Vagina (tissue), 2 donors: ENCODE measurements around the gene ELP4. TPM values are rescaled to one million over a fixed set of nuclear protein-coding genes. Genes with fewer than 3 reads are reported as not detected.
A peak's percentile ranks its signal among the peaks of the same experiment; 100 is the strongest.

Source experiments
- DNase-seq, 2 donors: peaks; one replicate each; pipeline ENCODE4 v3.0.0-alpha.2; 2017; ENCODE audit errors: extremely low spot score in 2 of 2
- H3K27ac ChIP-seq: fragments of 200-600 bp; sonication (generic); one replicate; pipeline ENCODE4 v1.5.1; 2019
- H3K27me3 ChIP-seq: fragments of 200-600 bp; sonication (generic); one replicate; pipeline ENCODE4 v1.5.1; 2019
- H3K36me3 ChIP-seq, 2 donors: fragments of 200-600 bp; sonication (generic); one replicate each; pipeline ENCODE4 v1.5.1; 2017 to 2019
- H3K4me1 ChIP-seq: fragments of 200-600 bp; sonication (generic); one replicate; pipeline ENCODE4 v1.5.1; 2019
- H3K4me3 ChIP-seq, 2 donors: fragments of 200-600 bp; sonication (generic); 1 replicate in 1 of 2; 2 replicates in 1 of 2; pipeline ENCODE4 v1.5.1; 2016 to 2019
- H3K9me3 ChIP-seq: fragments of 200-600 bp; sonication (generic); one replicate; pipeline ENCODE4 v1.5.1; 2019
- POLR2A ChIP-seq, 2 donors: fragments of 450-650 bp; IDR thresholded peaks; one replicate each; pipeline ENCODE4 v1.6.1; 2017; ENCODE audit warnings: antibody characterized with exemption in 2 of 2, mild to moderate bottlenecking in 2 of 2, moderate library complexity in 2 of 2
- POLR2AphosphoS5 ChIP-seq, 2 donors: sonication (generic); formaldehyde crosslinking; IDR thresholded peaks; one replicate each; pipeline ENCODE4 v1.9.0; 2017; ENCODE audit warnings: antibody characterized with exemption in 2 of 2, mild to moderate bottlenecking in 2 of 2, low read depth in 1 of 2; ENCODE audit not compliant: insufficient read depth in 1 of 2
- intact Hi-C: fragments of 100-400 bp; cut with DNase I; formaldehyde crosslinking; loops from one replicate; pipeline ENCODE4 v1.15.1; 2023
- total RNA-seq: library from RNA; depleted of rRNA; stranded (reverse); fragments of >200 nt; gene quantifications from one replicate; pipeline ENCODE4 v1.2.3, GENCODE V29; 2016
- TF ChIP-seq, protein P1 (sequence below), 3 experiments: fragments of 450-650 bp in 2 of 3; fragments of 200-600 bp in 1 of 3; sonication (generic) in 1 of 3; IDR thresholded peaks; one replicate each; pipeline ENCODE4 v1.5.1; 2017 to 2019; ENCODE audit warnings: antibody characterized with exemption in 3 of 3, mild to moderate bottlenecking in 2 of 3, moderate library complexity in 2 of 3

Gene ELP4, protein sequence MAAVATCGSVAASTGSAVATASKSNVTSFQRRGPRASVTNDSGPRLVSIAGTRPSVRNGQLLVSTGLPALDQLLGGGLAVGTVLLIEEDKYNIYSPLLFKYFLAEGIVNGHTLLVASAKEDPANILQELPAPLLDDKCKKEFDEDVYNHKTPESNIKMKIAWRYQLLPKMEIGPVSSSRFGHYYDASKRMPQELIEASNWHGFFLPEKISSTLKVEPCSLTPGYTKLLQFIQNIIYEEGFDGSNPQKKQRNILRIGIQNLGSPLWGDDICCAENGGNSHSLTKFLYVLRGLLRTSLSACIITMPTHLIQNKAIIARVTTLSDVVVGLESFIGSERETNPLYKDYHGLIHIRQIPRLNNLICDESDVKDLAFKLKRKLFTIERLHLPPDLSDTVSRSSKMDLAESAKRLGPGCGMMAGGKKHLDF
- 23.3 TPM for total RNA-seq

- peak within 1 kb of the TSS; percentile 70 to 89 for H3K4me3 ChIP-seq
- no peaks in the 10 kb centered on the region for H3K27me3 ChIP-seq
- DNase-seq: peak; percentile 98
- H3K36me3 ChIP-seq: peaks cover 0 to 3% of the 10 kb centered on the region in 2 donors
- no peaks in the 10 kb centered on the region for H3K9me3 ChIP-seq
- TF ChIP-seq, protein P1, sequence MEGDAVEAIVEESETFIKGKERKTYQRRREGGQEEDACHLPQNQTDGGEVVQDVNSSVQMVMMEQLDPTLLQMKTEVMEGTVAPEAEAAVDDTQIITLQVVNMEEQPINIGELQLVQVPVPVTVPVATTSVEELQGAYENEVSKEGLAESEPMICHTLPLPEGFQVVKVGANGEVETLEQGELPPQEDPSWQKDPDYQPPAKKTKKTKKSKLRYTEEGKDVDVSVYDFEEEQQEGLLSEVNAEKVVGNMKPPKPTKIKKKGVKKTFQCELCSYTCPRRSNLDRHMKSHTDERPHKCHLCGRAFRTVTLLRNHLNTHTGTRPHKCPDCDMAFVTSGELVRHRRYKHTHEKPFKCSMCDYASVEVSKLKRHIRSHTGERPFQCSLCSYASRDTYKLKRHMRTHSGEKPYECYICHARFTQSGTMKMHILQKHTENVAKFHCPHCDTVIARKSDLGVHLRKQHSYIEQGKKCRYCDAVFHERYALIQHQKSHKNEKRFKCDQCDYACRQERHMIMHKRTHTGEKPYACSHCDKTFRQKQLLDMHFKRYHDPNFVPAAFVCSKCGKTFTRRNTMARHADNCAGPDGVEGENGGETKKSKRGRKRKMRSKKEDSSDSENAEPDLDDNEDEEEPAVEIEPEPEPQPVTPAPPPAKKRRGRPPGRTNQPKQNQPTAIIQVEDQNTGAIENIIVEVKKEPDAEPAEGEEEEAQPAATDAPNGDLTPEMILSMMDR (IDR thresholded peaks at IDR 0.05): no peak
- TF ChIP-seq POLR2AphosphoS5 (IDR thresholded peaks at IDR 0.05; ENCODE audit: insufficient read depth in 1 of 2, low read depth in 1 of 2) (peak; percentile 80), POLR2A (IDR thresholded peaks at IDR 0.05) (no peak)
- H3K27ac ChIP-seq: peak within 1 kb of the TSS; percentile 89
- H3K4me1 ChIP-seq: peaks cover 28% of the 10 kb centered on the region
- intact Hi-C loops: no loop called here
These were observed at the start of gene ELP4, which contains the start of gene IMMP1L for GRCh38 chr11:31509429-31510345. ELP4 (plus strand) TSS chr11:31509767; CDS start chr11:31509785, 18 bp downstream. IMMP1L (minus strand) TSS chr11:31509622; CDS start chr11:31463276, 46,346 bp downstream.

- no peaks in the 10 kb centered on the region for H3K4me1 ChIP-seq
- no peaks in the 10 kb centered on the region for H3K27me3 ChIP-seq
- no peak for TF ChIP-seq POLR2A (IDR thresholded peaks at IDR 0.05)
- TF ChIP-seq POLR2AphosphoS5 (IDR thresholded peaks at IDR 0.05; ENCODE audit: insufficient read depth in 1 of 2, low read depth in 1 of 2): no peak
- TF ChIP-seq, protein P1 (IDR thresholded peaks at IDR 0.05): no peak
- peaks cover 0 to 4% of the 10 kb centered on the region in 2 donors for H3K36me3 ChIP-seq
- intact Hi-C loops: no loop called here
- H3K4me3 ChIP-seq: no peak overlapping the region
- peaks cover 9% of the 10 kb centered on the region for H3K9me3 ChIP-seq
- H3K27ac ChIP-seq: no peak overlapping the region
- no peak for DNase-seq
These were observed 45.1 kb upstream of the ELP4 start for GRCh38 chr11:31464436-31464835.

- Histone ChIP-seq H3K36me3 (peaks cover 0 to under 1% of the 10 kb centered on the region in 2 donors), H3K4me3 (no peak overlapping the region), H3K27ac (no peak overlapping the region), H3K9me3 (no peaks in the 10 kb centered on the region), H3K27me3 (no peaks in the 10 kb centered on the region), H3K4me1 (no peaks in the 10 kb centered on the region)
- TF ChIP-seq POLR2AphosphoS5 (IDR thresholded peaks at IDR 0.05; ENCODE audit: insufficient read depth in 1 of 2, low read depth in 1 of 2): no peak
- TF ChIP-seq, protein P1 (IDR thresholded peaks at IDR 0.05): no peak
- TF ChIP-seq POLR2A (IDR thresholded peaks at IDR 0.05): no peak
- DNase-seq: no peak
- intact Hi-C loops: no loop called here
These were observed 35.5 kb upstream of the ELP4 start for GRCh38 chr11:31474083-31474482.

DNA sequence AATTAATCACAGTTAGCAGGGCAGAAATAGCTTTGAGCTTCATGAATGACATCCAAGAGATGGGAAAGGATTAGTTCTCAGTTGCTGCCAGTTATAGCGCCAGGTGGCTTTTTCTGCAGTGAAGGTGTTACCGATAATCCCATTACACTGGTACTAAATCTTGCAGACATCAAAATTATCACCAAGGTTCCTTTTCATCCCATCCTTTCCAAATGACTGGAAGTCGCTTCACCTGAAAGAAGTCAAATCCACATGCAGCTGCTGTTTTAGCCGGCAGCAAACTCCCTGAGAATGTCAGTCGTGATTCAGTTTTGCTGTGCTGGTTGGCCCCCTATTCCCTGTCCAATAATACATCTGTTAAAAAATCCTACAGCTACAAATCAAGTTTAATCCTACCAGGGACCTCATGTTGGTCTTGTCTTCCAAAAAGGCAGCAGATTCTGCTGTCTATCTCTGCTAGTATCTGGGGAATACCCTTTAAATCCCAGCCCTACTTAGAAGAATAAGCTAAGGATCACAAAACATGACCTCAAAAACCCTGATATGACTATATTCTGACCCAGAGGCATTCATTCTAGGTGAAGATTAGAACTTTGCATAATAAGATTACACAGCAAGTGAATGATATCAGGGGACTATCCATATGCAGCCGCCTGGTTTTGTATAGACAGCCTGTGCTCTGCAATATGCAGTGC is 31.9 kb upstream of the ELP4 start:
- DNase-seq: no peak
- TF ChIP-seq POLR2A (IDR thresholded peaks at IDR 0.05): no peak
- TF ChIP-seq POLR2AphosphoS5 (IDR thresholded peaks at IDR 0.05; ENCODE audit: insufficient read depth in 1 of 2, low read depth in 1 of 2): no peak
- TF ChIP-seq, protein P1 (IDR thresholded peaks at IDR 0.05): no peak
- intact Hi-C loops: no loop called here
- Histone ChIP-seq H3K36me3 (no peaks in the 10 kb centered on the region), H3K9me3 (no peaks in the 10 kb centered on the region), H3K27ac (no peak overlapping the region), H3K27me3 (no peaks in the 10 kb centered on the region), H3K4me1 (no peaks in the 10 kb centered on the region), H3K4me3 (no peak overlapping the region)
